Activated CD4-positive, alpha-beta T cell treated with anti-CD3 and anti-CD28 coated beads, Interleukin-2, amount 10 ng/mL, durations not matched to agents 7 days and 5 days (primary cell): ENCODE measurements around the gene ABHD11. TPM values are rescaled to one million over a fixed set of nuclear protein-coding genes. Genes with fewer than 3 reads are reported as not detected.
A peak's percentile ranks its signal among the peaks of the same experiment; 100 is the strongest.

Experiments
- CTCF ChIA-PET: fragments of 350-600 bp; sonication (Branson Sonifier 250); formaldehyde crosslinking; loops from one replicate; lab custom pipeline; 2021; ENCODE audit warnings: antibody characterized with exemption; lab: Charles Lee
- POLR2A ChIA-PET: fragments of 350-600 bp; sonication (Branson Sonifier 250); formaldehyde crosslinking; loops from one replicate; lab custom pipeline; 2021; ENCODE audit warnings: antibody characterized with exemption; lab: Charles Lee
- DNase-seq: peaks from one replicate; pipeline ENCODE4 v3.0.0-alpha.2; 2020
- H3K27ac Mint-ChIP-seq: one replicate; pipeline ENCODE4 v1.8.0; 2021; ENCODE audit warnings: mild to moderate bottlenecking, moderate library complexity, mixed read lengths
- H3K27me3 Mint-ChIP-seq: one replicate; pipeline ENCODE4 v1.8.0; 2021; ENCODE audit warnings: mixed read lengths
- H3K36me3 Mint-ChIP-seq: one replicate; pipeline ENCODE4 v1.8.0; 2021; ENCODE audit warnings: low read depth, mixed read lengths
- H3K4me1 Mint-ChIP-seq: one replicate; pipeline ENCODE4 v1.8.0; 2021; ENCODE audit warnings: mixed read lengths
- H3K4me3 Mint-ChIP-seq: one replicate; pipeline ENCODE4 v1.8.0; 2021; ENCODE audit warnings: mild to moderate bottlenecking, moderate library complexity, mixed read lengths
- H3K9me3 Mint-ChIP-seq: one replicate; pipeline ENCODE4 v1.8.0; 2021; ENCODE audit warnings: mixed read lengths
- microRNA-seq: library from miRNA; unstranded; fragments of <30 nt; microRNA quantifications from one replicate; pipeline ENCODE4 v1.2.0, GENCODE V29; 2021; ENCODE audit warnings: borderline microRNAs expressed, borderline replicate concordance
- total RNA-seq, 2 experiments: library from RNA; stranded (reverse); gene quantifications; one replicate each; pipeline ENCODE4 v1.2.3, GENCODE V29; 2021

The ABHD11 gene
- total RNA-seq, 2 experiments from 2014 or later = 13.3 to 15.6 TPM

DNA sequence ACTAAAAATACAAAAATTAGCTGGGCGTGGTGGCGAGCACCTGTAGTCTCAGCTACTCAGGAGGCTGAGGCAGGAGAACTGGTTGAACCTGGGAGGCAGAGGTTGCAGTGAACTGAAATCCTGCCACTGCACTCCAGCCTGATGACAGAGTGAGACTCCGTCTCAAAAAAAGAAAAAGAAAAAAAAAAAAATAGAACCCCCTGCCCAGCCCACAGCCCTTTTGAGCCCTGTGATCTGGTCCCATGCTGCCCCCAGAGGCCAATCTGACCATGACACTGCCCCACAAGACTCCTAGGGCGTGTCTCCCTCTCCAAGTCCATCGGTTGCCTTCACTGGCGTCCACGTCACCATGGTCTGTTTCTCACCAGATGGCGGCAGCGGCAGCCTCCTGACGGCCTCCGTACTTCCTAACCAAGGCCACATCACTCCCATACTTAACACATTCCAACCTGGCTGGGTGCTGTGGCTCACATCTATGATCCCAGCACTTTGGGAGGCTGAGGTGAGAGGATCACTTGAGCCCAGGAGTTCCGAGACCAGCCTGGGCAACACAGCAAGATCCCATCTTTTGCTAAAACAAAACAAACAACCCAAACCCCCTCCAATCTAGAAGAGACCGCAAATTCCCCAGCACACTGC lies 37.1 kb downstream of the ABHD11 start:
- Mint-ChIP-seq H3K9me3 (no peaks in the 10 kb centered on the region), H3K4me3 (no peak overlapping the region), H3K27me3 (no peaks in the 10 kb centered on the region), H3K36me3 (peaks cover 11% of the 10 kb centered on the region), H3K27ac (no peak overlapping the region), H3K4me1 (peaks cover 3% of the 10 kb centered on the region)
- DNase-seq = peak; percentile 29
- POLR2A ChIA-PET = interaction anchor here (0.7 kb wide), 1 partner anchor 17 kb away, joined by 3 read pairs; no protein-coding TSS in a partner anchor
- CTCF ChIA-PET = interaction anchor here (0.6 to 4.1 kb wide), 11 partner anchors 9 to 95 kb away, joined by 3 to 30 read pairs (median 4); partner anchors contain the start of gene ABHD11

DNA sequence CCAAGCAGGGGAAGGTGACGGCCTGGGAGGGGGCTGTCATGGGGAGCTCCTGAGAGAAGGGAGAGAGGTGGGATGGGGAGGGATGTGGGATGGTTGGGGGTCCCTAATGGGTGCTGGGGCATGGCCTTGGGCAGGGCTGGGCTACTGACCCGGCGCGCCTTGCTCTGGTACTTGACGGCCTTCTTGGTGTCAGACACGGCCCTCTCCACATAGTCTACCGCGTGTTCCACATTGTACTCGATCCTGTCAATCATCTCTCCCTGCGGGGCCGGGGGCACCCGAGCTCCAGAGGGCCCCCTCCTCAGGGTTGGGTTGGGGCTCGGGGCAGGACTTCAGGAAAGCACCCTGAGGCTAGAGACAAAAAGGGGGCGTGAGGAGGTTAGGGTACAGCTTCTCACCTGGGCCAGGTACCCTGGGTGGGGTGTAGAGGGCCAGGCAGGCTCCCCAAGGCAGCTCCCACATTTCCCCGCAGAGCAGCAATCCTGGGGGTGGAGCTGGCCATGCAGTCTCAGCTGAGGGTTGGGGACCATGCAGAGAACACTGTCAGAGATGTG lies 37.9 kb downstream of the ABHD11 start:
- H3K9me3 Mint-ChIP-seq = no peaks in the 10 kb centered on the region
- ChIA-PET POLR2A (interaction anchor here (0.7 kb wide), 1 partner anchor 17 kb away, joined by 3 read pairs; no protein-coding TSS in a partner anchor), CTCF (interaction anchor here (0.6 to 4.1 kb wide), 9 partner anchors 8 to 94 kb away, joined by 3 to 30 read pairs (median 3); partner anchors contain the start of gene ABHD11)
- peaks cover 1% of the 10 kb centered on the region for H3K4me1 Mint-ChIP-seq
- no peak overlapping the region for H3K4me3 Mint-ChIP-seq
- H3K36me3 Mint-ChIP-seq = peaks cover 15% of the 10 kb centered on the region
- no peak for DNase-seq
- no peaks in the 10 kb centered on the region for H3K27me3 Mint-ChIP-seq
- H3K27ac Mint-ChIP-seq = no peak overlapping the region

- H3K36me3 Mint-ChIP-seq = peaks cover 19% of the 10 kb centered on the region
- CTCF ChIA-PET = interaction anchor here (1.1 to 2.9 kb wide), 4 partner anchors 22 to 93 kb away, joined by 3 to 12 read pairs (median 5); no protein-coding TSS in a partner anchor
- H3K9me3 Mint-ChIP-seq = no peaks in the 10 kb centered on the region
- POLR2A ChIA-PET = no interaction called here
- no peak overlapping the region for H3K4me3 Mint-ChIP-seq
- H3K27ac Mint-ChIP-seq = no peak overlapping the region
- H3K27me3 Mint-ChIP-seq = no peaks in the 10 kb centered on the region
- H3K4me1 Mint-ChIP-seq = peaks cover 1% of the 10 kb centered on the region
- DNase-seq = no peak
Measured at GRCh38 chr7:73700069-73700423, 38.6 kb downstream of the ABHD11 start.

GRCh38 chr7:73699370-73700068 lies 39.1 kb downstream of the ABHD11 start:
- no peak overlapping the region for H3K4me3 Mint-ChIP-seq
- DNase-seq = no peak
- peaks cover 1% of the 10 kb centered on the region for H3K4me1 Mint-ChIP-seq
- CTCF ChIA-PET = interaction anchor here (1.9 kb wide), 1 partner anchor 93 kb away, joined by 5 read pairs; no protein-coding TSS in a partner anchor
- H3K36me3 Mint-ChIP-seq = peaks cover 21% of the 10 kb centered on the region
- H3K27me3 Mint-ChIP-seq = no peaks in the 10 kb centered on the region
- no peaks in the 10 kb centered on the region for H3K9me3 Mint-ChIP-seq
- no peak overlapping the region for H3K27ac Mint-ChIP-seq
- POLR2A ChIA-PET = no interaction called here

DNA sequence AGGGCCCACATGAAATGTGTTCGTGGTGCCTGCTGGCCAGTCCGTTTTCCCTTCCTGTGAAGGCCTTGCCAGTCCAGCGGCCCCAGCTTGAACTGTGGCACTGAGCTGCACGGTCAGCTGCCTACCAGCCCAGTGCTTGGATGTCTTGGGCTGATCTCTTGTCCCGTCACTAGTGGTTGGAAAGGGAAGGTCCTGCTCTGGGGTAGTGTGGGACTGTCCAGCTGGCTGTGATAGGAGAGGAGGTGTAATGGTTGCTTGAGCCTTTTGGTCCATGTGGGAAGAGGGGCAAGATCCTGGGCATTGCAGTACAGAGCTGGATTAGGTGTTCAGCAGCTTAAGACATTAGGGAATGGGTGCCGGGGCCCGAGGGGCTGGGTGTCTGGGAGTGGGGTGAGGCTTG lies 40.2 kb downstream of the ABHD11 start:
- POLR2A ChIA-PET = no interaction called here
- peaks cover 1% of the 10 kb centered on the region for H3K4me1 Mint-ChIP-seq
- peaks cover 25% of the 10 kb centered on the region for H3K36me3 Mint-ChIP-seq
- no peak overlapping the region for H3K4me3 Mint-ChIP-seq
- CTCF ChIA-PET = interaction anchor here (0.6 to 1.9 kb wide), 3 partner anchors 30 to 943 kb away, joined by 3 to 5 read pairs (median 3); no protein-coding TSS in a partner anchor
- no peak overlapping the region for H3K27ac Mint-ChIP-seq
- no peaks in the 10 kb centered on the region for H3K9me3 Mint-ChIP-seq
- no peak for DNase-seq
- H3K27me3 Mint-ChIP-seq = no peaks in the 10 kb centered on the region

DNA sequence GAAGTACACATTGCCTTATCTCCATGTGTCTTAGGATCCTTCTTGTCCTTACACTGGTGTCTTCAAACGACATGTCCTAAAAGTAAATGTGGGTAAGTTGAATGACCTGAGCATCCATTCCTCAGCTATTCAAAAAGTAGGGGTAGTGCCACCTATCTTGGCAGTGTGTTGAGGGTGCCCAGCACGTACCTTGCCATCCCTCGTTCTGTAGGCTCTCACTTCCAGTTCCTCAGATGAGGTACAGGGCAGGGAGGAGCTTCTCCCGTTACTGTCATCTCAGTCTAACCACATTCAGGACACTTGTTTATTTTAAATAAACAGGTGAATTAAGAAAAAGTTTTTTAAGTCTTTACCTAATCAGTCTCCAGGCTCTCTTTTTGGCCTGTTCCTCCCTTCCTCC lies 42.2 kb downstream of the ABHD11 start:
- H3K4me1 Mint-ChIP-seq = no peaks in the 10 kb centered on the region
- peaks cover 34% of the 10 kb centered on the region for H3K36me3 Mint-ChIP-seq
- H3K9me3 Mint-ChIP-seq = no peaks in the 10 kb centered on the region
- ChIA-PET POLR2A (no interaction called here), CTCF (interaction anchor here (1.0 to 1.5 kb wide), 5 partner anchors 11 to 44 kb away, joined by 3 to 4 read pairs (median 4); partner anchors contain the start of gene ABHD11)
- no peaks in the 10 kb centered on the region for H3K27me3 Mint-ChIP-seq
- no peak overlapping the region for H3K4me3 Mint-ChIP-seq
- peak overlapping the region; percentile 57 for H3K27ac Mint-ChIP-seq
- DNase-seq = no peak

DNA sequence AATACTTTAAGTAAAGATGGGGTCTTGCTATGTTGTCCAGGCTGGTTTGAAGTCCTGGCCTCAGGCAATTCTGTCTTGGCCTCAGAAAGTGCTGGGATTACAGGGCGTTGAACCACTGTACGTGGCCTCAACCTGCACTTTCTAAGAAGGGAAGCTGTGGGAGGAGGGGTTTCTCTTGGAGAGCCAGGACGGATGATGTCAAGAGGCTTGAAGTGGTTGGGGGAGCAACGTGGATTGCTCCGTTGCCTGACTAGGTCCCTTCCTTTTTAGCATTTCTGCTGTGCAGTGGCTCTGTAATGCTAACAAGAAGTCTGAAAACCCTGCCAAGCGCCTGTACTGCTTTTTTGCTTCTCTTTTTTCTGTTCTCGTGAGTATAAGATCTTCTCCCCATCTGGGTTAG lies 48.0 kb downstream of the ABHD11 start:
- Mint-ChIP-seq H3K27ac (no peak overlapping the region), H3K4me1 (peaks cover 25% of the 10 kb centered on the region), H3K4me3 (no peak overlapping the region), H3K27me3 (no peaks in the 10 kb centered on the region), H3K9me3 (no peaks in the 10 kb centered on the region), H3K36me3 (peaks cover 54% of the 10 kb centered on the region)
- ChIA-PET CTCF (interaction anchor here (0.6 to 2.0 kb wide), 4 partner anchors 10 to 44 kb away, joined by 3 to 5 read pairs (median 4); no protein-coding TSS in a partner anchor), POLR2A (no interaction called here)
- DNase-seq = no peak

GRCh38 chr7:73688288-73688687 lies 50.3 kb downstream of the ABHD11 start:
- Mint-ChIP-seq H3K4me3 (no peak overlapping the region), H3K27ac (no peak overlapping the region), H3K9me3 (no peaks in the 10 kb centered on the region), H3K4me1 (peaks cover 34% of the 10 kb centered on the region), H3K27me3 (no peaks in the 10 kb centered on the region), H3K36me3 (peaks cover 44% of the 10 kb centered on the region)
- POLR2A ChIA-PET = no interaction called here
- CTCF ChIA-PET = no interaction called here
- no peak for DNase-seq

Small RNA genes within 50 kb of the gene (microRNA-seq; reads per million reads assigned to microRNA genes)
- not detected for gene MIR4284

Other genes with a start within 250 kb of the ABHD11 start
- 100 to 1,000 TPM in 1 of 2 experiments, 10 to 100 TPM in 1; 96.5 to 103 TPM for gene BAZ1B, start 216.5 kb downstream of the ABHD11 start, total RNA-seq
- gene BCL7B, start 181.1 kb downstream of the ABHD11 start, total RNA-seq = 10 to 100 TPM; 69.7 to 93.0 TPM
- gene TBL2, start 160.2 kb downstream of the ABHD11 start, total RNA-seq = 10 to 100 TPM; 25.3 to 28.2 TPM
- gene MLXIPL, start 114.3 kb downstream of the ABHD11 start, total RNA-seq = not detected
- gene VPS37D, start 71.0 kb downstream of the ABHD11 start, total RNA-seq = under 1 TPM in 1 of 2 experiments, not detected in 1; 0.25 TPM
- 1 to 10 TPM; 8.7 to 9.1 TPM for gene DNAJC30, start 55.3 kb downstream of the ABHD11 start, total RNA-seq
- 10 to 100 TPM; 43.9 to 51.4 TPM for gene BUD23, start 55.2 kb downstream of the ABHD11 start, total RNA-seq
- 1 to 10 TPM; 6.7 to 7.4 TPM for gene STX1A, start 19.1 kb downstream of the ABHD11 start, total RNA-seq
- not detected for gene CLDN3, start 31.5 kb upstream of the ABHD11 start, total RNA-seq
- gene CLDN4, start 92.2 kb upstream of the ABHD11 start, total RNA-seq = under 1 TPM in 1 of 2 experiments, not detected in 1; 0.27 TPM
- gene METTL27, start 103.7 kb upstream of the ABHD11 start, total RNA-seq = 1 to 10 TPM; 1.9 to 2.8 TPM
- gene TMEM270, start 122.4 kb upstream of the ABHD11 start, total RNA-seq = not detected